HL-60/S4 treated with retinoic acid at 250 ng/mL for 4 days and 3 days (cell line): ENCODE results near the gene DSC1.

ENCODE experiments used
- in situ Hi-C: fragments of 300-500 bp; cut with MboI; formaldehyde crosslinking; loops from 2 replicates; pipeline ENCODE4 v1.7.0; 2022; ENCODE audit warnings: low sequenced_read_pairs

The DSC1 gene, protein sequence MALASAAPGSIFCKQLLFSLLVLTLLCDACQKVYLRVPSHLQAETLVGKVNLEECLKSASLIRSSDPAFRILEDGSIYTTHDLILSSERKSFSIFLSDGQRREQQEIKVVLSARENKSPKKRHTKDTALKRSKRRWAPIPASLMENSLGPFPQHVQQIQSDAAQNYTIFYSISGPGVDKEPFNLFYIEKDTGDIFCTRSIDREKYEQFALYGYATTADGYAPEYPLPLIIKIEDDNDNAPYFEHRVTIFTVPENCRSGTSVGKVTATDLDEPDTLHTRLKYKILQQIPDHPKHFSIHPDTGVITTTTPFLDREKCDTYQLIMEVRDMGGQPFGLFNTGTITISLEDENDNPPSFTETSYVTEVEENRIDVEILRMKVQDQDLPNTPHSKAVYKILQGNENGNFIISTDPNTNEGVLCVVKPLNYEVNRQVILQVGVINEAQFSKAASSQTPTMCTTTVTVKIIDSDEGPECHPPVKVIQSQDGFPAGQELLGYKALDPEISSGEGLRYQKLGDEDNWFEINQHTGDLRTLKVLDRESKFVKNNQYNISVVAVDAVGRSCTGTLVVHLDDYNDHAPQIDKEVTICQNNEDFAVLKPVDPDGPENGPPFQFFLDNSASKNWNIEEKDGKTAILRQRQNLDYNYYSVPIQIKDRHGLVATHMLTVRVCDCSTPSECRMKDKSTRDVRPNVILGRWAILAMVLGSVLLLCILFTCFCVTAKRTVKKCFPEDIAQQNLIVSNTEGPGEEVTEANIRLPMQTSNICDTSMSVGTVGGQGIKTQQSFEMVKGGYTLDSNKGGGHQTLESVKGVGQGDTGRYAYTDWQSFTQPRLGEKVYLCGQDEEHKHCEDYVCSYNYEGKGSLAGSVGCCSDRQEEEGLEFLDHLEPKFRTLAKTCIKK

DNA sequence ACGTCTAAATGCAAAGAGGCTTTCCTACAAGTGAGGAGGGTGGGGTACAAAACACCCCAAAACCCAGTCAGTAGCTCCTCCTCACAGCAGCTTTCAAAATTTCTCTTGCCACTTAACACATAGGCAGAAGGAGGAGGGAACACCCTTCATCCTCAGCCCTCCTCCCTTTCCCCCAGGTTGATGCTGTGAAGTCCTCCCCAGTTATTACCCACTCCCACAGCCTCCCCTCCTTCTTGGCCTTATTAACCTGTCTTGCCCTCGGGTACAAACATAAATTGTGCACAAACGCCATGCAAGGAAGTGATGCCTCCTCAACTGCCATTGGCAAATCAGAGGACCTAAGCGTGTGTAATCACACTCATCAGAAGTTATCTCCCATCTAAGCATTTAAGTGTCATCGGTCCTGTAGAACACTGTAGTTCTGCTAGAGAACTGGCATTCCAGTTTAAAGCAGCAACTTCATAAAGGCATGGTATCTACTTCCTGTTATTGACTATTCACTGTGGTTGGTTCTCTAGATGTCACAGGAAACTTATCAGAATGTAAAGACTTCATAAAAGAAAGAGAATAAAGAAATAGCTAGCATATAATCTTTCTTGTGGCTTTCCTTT is at the start of gene DSC1:
Gene DSC1, minus strand, starts transcription at position 32 of the 611 bp plus-strand sequence. CDS start 262 bp downstream, outside the sequence.
- in situ Hi-C loops: no loop called here

DNA sequence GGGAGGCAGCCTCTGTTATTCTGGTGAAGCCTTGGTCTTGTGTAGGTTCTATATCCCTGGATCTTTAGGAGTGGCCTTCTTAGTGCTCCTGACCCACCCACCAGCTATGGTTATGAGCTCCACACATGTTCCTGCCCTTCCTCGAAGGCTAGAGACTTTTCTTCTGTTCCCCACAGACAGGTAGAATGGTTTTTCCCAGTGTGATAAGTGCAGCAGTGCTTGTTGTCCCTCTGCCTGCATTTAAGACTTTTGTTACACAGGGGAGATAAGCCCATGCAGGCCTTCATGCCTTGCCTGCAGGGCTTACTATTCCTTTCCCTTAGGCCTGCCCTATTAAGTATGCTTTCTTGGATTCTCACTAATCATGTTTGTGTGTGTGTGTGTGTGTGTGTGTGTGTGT is 48.4 kb upstream of the DSC1 start:
- in situ Hi-C loops: no loop called here

- in situ Hi-C loops: no loop called here
These were observed 46.4 kb upstream of the DSC1 start for GRCh38 chr18:31209041-31209440.

DNA sequence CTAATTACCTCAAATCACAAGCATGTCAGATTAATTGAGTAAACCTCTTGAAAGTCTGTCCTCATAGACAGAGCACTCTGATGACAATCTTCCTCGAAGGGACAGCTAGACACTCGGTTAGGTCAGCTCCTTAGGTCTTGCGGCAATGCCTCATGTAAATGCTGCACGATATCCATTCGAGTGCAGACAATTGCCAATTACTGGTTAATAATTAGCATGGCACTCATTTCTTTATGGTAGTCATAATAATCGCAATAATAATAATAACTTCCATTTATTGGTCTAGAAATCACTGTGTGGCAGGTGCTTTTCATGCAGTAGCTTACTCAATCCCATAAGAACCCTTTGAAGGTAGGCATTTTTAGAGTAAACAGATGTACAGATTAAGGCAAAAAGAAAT is 44.7 kb upstream of the DSC1 start:
- in situ Hi-C loops: no loop called here

DNA sequence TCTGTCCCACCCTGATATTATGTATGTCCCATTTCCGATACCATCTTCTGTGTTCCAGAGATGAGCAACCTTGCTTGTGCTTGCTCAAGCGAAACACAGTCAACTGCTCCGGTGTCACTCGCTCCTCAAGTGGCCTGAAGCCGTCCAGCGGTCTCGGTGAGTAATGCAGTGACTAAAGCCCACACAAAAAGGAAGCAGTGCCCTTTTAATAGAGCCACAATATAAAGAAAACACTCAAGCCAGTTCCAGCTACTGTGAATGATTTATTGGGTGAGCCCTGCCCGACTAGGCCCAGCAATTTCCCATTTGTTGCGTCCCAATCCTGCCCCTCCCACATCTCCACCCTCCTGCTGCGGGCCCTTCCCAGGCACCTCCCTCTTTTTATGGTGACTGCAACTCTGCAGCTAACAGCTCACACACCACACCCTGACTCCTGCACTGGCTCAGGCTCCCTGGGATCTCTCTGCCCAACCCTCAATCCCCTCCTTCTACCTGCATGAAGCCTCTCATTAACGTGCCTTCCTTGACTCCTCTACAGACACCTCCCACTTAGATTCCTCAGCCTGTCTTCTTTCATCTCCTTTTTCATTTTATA is 44.2 kb upstream of the DSC1 start:
- in situ Hi-C loops: no loop called here

DNA sequence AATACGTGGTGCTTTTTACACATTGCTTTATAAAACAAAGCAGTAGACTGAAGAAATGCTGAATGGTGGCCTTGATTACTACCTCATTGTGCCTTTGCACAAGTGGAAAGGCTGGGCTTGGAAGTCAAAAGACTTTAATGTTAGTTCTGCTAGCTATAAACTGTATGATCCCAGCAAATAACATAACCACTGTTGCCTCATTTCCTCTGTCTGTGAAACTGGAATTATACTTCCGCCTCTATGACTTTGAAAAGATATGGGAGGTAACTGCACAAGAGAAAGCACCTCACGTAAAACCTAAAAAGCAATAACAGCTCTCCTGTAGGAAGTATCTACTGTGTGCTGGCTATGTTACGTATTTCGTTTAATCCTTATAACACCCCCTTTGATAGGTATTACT is 43.4 kb upstream of the DSC1 start:
- in situ Hi-C loops: no loop called here

GRCh38 chr18:31205273-31205672 is 42.6 kb upstream of the DSC1 start:
- in situ Hi-C loops: no loop called here

- in situ Hi-C loops: no loop called here
These were observed 42.2 kb upstream of the DSC1 start for GRCh38 chr18:31204833-31205232.

DNA sequence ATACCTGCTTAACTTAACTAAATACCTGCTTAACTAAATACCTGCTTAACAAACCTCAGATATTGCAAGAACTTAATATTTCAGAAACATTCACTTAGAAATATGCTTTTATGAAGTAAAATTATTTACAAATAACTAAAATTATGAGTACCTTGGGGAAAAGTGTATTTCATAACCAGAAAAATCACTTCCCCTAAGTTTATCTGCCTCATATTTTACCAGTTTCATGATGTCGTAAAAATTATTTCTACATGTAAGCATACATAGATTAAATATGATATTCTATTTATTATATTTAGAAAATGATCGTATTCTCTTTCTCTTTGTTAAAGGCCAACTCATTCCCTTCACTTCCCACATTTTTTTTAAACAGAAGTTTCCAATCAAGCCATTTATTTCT is 41.5 kb upstream of the DSC1 start:
- in situ Hi-C loops: no loop called here

- in situ Hi-C loops: no loop called here
These were observed 41.1 kb upstream of the DSC1 start for GRCh38 chr18:31203794-31204148.

DNA sequence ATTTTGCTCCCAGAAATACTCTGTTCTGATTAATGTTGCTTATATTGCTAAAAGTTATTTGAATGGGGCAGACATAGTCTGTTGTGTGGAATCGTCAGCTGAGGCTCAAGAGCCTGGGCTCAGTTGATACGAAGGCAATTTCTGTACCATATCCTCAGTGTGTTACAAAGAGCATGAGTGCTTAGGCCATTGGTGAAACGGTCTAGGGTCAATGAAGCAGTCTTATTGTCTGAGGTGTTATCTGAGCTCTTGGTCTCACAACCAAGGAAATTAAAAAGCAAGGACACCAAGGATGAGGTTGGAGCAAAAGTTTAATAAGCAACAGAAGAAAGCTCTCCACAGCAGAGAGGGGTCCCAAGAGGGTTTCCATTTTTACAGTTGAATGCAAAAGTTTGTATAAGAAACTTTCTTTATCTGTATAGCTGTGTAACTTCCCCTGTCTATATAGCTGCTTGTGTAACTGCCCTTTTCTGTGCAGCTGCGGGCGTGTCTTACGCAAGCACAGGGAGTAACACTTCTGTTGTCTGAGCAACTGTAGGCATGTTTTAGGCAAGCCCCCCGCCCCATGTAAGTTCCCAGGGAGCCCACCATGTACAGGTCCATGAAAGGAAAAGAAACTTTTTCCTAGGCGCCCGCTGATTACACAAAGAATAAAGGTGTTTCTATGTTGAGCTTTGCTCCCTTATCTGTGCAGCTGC is 40.6 kb upstream of the DSC1 start:
- in situ Hi-C loops: no loop called here

- in situ Hi-C loops: no loop called here
These were observed 36.6 kb upstream of the DSC1 start for GRCh38 chr18:31199190-31199769.

DNA sequence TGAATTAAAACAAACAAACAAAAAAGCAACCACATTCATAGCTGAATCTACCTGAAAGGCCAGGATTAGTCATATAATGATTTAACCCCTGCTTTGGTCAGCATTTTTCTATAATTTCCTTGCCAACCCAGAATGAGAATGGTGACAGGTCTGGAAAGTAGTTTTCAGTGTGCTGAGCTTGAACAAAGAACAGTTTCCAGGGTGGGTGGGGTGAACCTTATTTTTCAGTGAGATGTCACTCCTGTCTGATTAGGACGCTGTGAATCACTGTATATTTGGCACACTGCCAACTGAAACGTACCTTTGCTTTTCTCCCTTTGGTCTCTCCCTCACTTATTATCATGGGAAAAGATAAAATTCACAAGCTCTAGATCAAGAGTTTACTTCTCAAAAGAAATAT is 35.0 kb upstream of the DSC1 start:
- in situ Hi-C loops: no loop called here

DNA sequence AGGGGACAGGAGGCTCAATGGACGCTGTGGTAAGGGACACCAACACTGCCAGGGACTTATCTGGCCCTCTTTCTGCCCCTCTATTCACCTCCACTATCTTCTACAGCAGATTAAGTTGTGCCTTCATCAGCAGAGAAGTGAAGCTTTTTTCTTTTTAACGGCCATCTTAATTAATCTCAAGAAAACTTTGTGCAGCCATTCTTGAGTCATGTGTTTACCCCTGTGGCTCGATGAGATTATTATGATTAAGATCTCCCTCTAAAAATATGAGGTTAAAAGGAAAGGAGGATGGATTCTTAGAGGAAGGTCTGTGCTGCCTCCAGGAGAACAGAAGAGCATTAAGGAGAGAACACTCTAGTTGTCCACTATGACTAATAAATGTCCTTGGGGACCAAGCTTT is 32.4 kb upstream of the DSC1 start:
- in situ Hi-C loops: no loop called here

GRCh38 chr18:31192086-31192776 is 29.6 kb upstream of the DSC1 start:
- in situ Hi-C loops: no loop called here

GRCh38 chr18:31190919-31191318 is 28.3 kb upstream of the DSC1 start:
- in situ Hi-C loops: no loop called here

- in situ Hi-C loops: no loop called here
These were observed 27.1 kb upstream of the DSC1 start for GRCh38 chr18:31189757-31190156.

DNA sequence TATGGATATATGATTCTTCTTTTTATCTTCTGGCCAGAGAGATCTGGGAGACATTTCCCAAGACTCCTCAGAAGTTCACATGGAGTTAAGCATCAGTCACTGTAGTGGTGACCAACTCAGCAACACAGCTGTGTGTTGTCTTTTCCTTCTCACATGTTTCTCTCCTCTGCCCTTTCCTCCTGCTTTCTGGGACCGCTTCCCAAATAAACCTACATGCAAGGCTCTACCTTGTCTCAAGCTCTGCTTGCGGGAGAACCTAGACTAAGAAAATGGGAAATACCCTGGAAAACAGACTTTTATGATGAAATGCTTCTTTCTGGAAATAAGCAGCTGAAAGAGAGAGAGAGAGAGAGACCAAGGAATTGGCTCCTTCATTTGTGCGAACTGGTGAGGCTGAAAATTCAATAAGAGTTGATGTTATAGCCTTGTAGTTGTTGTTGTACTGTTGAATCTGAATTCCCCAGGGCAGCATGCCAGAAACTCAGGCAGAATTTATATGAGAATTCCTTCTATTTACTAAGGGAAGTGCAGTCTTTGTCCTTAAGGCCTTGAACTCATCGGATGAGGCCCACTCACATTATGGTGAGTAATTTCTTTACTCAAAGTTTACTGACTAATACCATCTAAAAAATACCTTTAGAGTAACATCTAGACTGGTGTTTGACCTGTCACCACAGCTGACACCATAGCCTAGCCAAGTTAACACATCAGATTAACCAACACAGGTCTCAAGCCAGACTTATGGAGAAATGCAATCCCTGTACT is 22.7 kb upstream of the DSC1 start:
- in situ Hi-C loops: no loop called here

GRCh38 chr18:31183302-31183701 is 20.6 kb upstream of the DSC1 start:
- in situ Hi-C loops: no loop called here
